Renal cortical epithelial cell (primary cell): ENCODE data around the gene PDE6G. TPM values are rescaled to one million over a fixed set of nuclear protein-coding genes. Genes with fewer than 3 reads are reported as not detected.

ENCODE experiments used
- DNase-seq: peaks from one replicate; pipeline ENCODE4 v3.0.0-alpha.2; 2011; ENCODE audit warnings: low read depth
- total RNA-seq: library from RNA; depleted of rRNA; stranded (reverse); fragments of >200 nt; gene quantifications from 2 replicates; pipeline ENCODE4 v1.2.3, GENCODE V29; 2014

Gene PDE6G
- total RNA-seq = not detected in 2 replicates

GRCh38 chr17:81656118-81656743, at the start of gene PDE6G:
PDE6G (minus strand) TSS chr17:81656542; CDS start chr17:81653305, 3,237 bp downstream.
- DNase-seq = no peak

GRCh38 chr17:81705518-81706231, 49.3 kb upstream of the PDE6G start:
- no peak for DNase-seq

DNA sequence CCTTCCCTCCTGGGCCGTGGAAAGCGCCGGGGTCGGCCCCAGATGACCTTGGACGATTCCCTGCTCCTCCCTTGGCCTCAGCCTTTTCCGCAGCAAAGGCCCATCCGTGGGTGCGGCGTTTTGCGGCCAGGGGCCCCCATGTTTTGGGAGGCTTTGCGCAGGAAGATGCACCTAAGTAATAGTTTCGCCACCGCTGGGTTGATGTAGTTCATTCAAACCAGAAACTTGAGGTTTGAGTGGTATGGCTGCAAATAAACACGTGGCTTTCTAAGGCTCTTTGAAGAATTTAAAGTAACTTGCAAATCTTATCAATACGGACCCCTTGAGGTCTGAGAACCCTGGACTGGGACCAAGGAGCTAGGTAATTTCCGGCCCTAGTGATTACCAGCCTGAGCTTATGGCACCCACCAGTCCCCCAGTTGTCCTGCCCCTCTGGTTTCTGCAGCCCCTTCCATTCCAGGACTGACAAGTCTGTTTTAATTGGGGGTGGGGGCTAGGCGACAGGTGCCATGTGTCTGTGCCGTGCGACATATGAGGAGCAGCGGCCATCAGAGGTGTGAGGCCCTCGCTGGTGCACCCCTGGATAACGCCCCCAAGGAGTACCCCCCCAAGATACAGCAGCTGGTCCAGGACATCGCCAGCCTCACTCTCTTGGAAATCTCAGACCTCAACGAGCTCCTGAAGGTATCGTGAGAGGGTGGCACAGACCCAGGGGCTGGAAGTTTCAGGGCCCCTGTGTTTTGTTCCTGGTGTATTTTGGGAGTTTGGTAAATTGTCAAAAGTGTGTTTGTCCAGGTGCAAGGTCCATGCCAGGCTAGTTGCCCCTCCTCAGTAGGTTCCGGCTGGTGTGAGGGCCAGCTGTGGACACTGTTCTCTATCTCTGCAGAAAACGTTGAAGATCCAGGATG, 47.7 kb upstream of the PDE6G start:
- DNase-seq = no peak

DNA sequence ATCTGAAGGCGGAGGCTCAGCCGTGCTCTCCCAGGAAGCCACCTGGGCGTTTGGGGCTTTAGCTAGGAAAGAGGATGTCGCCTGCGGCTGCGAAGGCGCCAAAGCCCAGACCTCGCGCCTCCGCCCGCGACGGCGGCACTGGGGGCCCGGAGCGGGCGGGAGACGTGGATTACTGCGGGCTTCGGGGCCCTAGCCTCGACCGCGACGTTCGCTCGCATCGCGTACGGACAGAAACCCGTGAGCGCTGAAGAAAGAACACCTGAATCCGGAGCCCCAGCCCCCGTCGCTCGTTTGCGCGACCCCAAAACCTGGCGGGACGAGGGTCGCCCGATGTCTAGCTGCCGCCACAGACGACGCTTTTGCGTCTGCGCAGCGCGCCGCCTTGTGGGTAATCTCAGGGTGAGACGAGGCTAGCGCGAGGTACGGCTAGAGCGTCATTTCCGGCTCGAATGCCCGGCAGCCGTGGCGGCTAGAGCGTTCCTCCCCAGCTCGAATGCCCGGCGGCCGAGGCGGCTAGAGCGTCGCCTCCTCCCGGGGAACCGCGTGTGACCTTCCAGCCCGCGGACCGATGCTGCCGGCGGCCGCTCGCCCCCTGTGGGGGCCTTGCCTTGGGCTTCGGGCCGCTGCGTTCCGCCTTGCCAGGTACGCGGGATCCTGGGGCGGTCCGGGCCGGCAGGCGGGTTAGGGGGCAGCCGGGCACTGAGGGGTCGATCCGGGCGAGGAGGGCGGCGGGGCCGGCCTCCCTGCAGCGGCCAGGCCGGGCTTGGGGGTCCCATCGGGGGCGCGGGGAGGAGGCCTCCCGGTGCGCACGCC, 46.8 kb upstream of the PDE6G start, which contains the start of gene MRPL12:
Gene MRPL12, plus strand, starts transcription at position 434 of the 813 bp plus-strand sequence. Its CDS starts 135 bp downstream, at position 569.
- DNase-seq = peak; percentile 80

- DNase-seq = no peak
These were observed 45.1 kb upstream of the PDE6G start for GRCh38 chr17:81701288-81702071.

- no peak for DNase-seq
These were observed 44.3 kb upstream of the PDE6G start for GRCh38 chr17:81700353-81701287.

GRCh38 chr17:81697261-81698044, 41.1 kb upstream of the PDE6G start:
- no peak for DNase-seq

DNA sequence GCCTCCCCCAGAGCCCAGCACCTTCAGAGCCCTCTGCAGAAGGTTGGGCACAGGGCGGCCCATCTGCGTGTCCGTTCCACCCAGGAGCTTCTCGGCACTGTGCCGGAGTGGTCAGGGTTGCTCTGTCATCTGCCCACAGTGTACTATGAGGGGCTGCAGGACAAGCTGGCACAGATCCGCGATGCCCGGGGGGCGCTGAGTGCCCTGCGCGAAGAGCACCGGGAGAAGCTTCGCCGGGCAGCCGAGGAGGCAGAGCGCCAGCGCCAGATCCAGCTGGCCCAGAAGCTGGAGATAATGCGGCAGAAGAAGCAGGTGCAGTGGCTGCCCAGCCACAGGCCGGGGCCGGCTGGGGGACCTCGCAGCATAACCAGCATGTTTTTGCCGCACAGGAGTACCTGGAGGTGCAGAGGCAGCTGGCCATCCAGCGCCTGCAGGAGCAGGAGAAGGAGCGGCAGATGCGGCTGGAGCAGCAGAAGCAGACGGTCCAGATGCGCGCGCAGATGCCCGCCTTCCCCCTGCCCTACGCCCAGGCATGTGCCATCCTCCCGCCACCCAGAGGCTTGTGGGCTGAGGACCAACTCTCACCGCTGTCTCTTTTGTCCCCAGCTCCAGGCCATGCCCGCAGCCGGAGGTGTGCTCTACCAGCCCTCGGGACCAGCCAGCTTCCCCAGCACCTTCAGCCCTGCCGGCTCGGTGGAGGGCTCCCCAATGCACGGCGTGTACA, 40.0 kb upstream of the PDE6G start:
- DNase-seq = no peak

DNA sequence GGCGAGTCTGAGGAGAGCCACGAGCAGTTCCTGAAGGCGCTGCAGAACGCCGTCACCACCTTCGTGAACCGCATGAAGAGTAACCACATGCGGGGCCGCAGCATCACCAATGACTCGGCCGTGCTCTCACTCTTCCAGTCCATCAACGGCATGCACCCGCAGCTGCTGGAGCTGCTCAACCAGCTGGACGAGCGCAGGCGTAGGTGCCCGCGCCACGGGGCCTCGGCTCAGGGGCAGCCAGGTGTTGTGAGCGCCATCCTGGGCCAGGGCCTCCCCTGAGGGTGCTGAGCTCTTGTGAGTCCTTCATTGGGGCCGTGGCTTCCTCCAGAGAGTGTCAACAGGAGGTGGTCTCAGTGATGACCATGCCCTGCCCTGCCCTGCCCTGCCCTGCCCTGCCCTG, 39.5 kb upstream of the PDE6G start:
- DNase-seq = no peak

DNA sequence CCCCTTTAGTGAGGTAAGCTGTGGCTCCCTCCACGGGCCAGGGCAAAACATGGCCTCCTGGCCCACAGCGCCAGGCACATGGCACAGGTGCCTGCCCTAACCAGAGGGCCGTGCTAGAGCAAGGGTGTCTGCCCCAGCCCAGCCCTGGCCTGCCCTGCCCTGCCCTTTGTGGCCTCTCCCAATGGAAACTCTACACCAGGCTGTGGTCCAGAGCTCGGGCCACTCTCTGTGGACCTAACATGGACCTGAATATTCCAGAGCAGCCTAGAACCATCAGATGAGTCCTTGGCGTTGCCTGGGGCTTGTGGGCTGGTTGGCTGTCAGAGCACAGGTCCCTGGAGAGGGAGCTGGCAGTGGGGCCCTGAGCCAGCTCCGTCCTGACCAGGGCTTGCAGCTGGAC, 38.9 kb upstream of the PDE6G start:
- DNase-seq = no peak

- no peak for DNase-seq
These were observed 38.5 kb upstream of the PDE6G start for GRCh38 chr17:81694810-81695209.

DNA sequence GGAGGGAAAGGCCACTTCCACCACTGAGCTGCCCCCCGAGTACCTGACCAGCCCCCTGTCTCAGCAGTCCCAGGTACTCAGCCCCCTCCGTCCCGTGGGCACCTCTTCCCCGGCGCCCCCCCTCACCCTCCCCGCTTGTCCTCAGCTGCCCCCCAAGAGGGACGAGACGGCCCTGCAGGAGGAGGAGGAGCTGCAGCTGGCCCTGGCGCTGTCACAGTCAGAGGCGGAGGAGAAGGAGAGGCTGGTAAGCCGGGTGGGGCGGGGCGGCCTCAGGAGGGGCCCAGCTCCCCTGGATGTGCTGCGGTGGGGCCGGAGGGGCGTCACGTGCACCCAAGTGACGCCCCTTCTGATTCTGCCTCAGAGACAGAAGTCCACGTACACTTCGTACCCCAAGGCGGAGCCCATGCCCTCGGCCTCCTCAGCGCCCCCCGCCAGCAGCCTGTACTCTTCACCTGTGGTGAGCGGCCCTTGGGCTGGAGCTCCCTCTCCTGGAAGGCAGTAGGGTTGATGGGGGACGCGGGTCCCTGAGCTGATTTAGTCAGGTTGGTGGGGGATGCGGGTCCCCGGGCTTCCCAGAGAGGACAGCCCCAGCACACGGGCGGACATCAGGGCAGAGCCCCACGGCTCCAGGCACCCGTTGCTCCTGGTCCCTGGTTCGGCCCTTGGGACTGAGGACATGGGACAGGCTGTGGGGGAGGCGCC, 37.3 kb upstream of the PDE6G start:
- no peak for DNase-seq

DNA sequence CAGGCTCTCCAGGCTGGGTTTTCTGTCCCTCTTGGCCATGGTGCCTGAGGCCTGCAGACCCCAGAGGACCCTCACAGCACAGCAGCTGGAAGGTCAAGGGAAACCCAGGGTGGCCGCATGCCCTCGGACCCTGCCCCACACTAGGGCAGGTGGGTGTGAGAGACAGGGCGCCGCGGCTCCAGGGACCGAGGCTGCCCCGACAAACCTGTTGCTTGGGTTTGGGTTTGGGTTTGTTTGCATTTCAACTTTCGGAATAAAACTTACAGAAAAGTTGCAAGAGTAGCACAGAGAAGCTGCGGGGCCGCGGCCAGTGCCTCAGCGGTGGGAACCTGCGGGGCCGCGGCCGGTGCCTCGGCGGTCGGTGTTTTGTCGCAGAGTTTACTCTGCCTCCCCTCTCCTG, 35.3 kb upstream of the PDE6G start:
- DNase-seq = no peak

- DNase-seq = no peak
These were observed 34.9 kb upstream of the PDE6G start for GRCh38 chr17:81691196-81691595.

DNA sequence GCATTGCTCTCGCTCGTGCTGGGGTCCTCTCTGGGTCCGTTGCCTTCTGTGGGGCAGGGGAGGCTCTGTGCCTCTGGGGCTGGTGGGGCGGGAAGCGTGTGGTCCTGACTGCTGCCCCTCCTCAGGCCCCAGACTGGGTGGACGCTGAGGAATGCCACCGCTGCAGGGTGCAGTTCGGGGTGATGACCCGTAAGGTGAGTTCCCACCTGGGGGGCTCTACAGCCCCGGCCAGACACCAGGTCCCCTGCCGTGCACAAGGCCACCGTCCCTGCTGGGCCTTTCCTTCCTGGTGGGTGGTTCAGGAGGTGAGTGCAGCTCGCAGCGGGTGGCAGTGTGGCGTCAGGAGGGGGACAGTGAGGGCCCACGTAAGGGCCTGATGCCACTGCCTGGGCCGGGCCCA, 34.2 kb upstream of the PDE6G start:
- DNase-seq = no peak

DNA sequence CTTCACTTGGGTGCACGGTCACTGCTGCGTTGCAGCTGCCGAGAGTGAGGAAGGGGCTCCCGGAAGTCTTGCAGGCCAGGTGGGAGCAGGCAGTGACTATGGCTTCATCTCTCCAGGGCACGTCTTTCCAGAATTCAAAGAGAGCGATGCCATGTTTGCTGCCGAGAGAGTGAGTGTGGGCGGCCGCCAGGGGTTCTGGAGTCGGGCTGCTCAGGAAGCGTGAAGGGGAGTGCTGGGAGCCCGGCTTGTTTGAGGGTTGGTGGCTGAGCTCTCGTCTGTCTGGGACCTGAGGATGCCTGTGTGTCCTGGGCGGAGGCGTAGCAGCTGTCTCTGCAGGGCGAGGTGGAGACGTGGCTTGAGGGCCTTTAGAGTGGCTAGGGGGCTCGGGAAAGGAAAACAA, 33.7 kb upstream of the PDE6G start:
- no peak for DNase-seq

GRCh38 chr17:81688616-81689015, 32.3 kb upstream of the PDE6G start:
- no peak for DNase-seq
